ENCODE results near the gene SLC9B2. TPM values are rescaled to one million over a fixed set of nuclear protein-coding genes. Genes with fewer than 3 reads are reported as not detected.
A peak's percentile ranks its signal among the peaks of the same experiment; 100 is the strongest.
"Not testable (repeated sequence)": the region's sequence is repeated elsewhere in the genome, so short reads cannot be mapped to it uniquely, and the experiment has no call there.

The SLC9B2 gene
- total RNA-seq, 1 donor from 2014 or later, result 14.3 TPM

GRCh38 chr4:103019308-103020124, 57.0 kb downstream of the SLC9B2 start, which contains the start of gene SLC9B1:
TSS of gene SLC9B1 (minus strand) at chr4:103019705. CDS start at chr4:102991711, 27,994 bp downstream.
- peak; percentile 78 to 97 for DNase-seq (ENCODE audit: low read depth in 2 of 2)

- DNase-seq (ENCODE audit: low read depth in 2 of 2), result no peak
These were observed 57.9 kb downstream of the SLC9B2 start for GRCh38 chr4:103018391-103019307.

GRCh38 chr4:103012551-103012950, 64.0 kb downstream of the SLC9B2 start:
- no peak for DNase-seq (ENCODE audit: low read depth in 2 of 2)

- DNase-seq (ENCODE audit: low read depth in 2 of 2), result no peak
These were observed 64.5 kb downstream of the SLC9B2 start for GRCh38 chr4:103012060-103012459.

GRCh38 chr4:103011378-103012025, 65.1 kb downstream of the SLC9B2 start:
- DNase-seq (ENCODE audit: low read depth in 2 of 2), result no peak

- DNase-seq (ENCODE audit: low read depth in 2 of 2), result no peak
These were observed 65.8 kb downstream of the SLC9B2 start for GRCh38 chr4:103010804-103011203.

GRCh38 chr4:103008875-103009729, 67.5 kb downstream of the SLC9B2 start:
- DNase-seq (ENCODE audit: low read depth in 2 of 2), result peak; percentile 79 to 82

- DNase-seq (ENCODE audit: low read depth in 2 of 2), result peak; percentile 35 to 41
These were observed 74.0 kb downstream of the SLC9B2 start for GRCh38 chr4:103002551-103002950.

GRCh38 chr4:102994803-102995202, 81.8 kb downstream of the SLC9B2 start:
- no peak for DNase-seq (ENCODE audit: low read depth in 2 of 2)

GRCh38 chr4:102993985-102994384, 82.6 kb downstream of the SLC9B2 start:
- not testable (repeated sequence) for DNase-seq (ENCODE audit: low read depth in 2 of 2)

- DNase-seq (ENCODE audit: low read depth in 2 of 2), result no peak
These were observed 88.0 kb downstream of the SLC9B2 start for GRCh38 chr4:102988429-102989020.

GRCh38 chr4:102981005-102981404, 95.6 kb downstream of the SLC9B2 start:
- DNase-seq (ENCODE audit: low read depth in 2 of 2), result no peak

Other genes starting within 250 kb of the SLC9B2 start
- 247 and 276 TPM in 2 replicates for gene UBE2D3, start 249.2 kb downstream of the SLC9B2 start, total RNA-seq
- gene CISD2, start 207.8 kb downstream of the SLC9B2 start, total RNA-seq, result 31.4 and 47.4 TPM in 2 replicates
- 0.22 and 0.40 TPM in 2 replicates for gene SLC9B1, start 57.1 kb downstream of the SLC9B2 start, total RNA-seq
- 18.1 TPM in 2 replicates for gene BDH2, start 23.1 kb upstream of the SLC9B2 start, total RNA-seq
- 1.8 and 10.2 TPM in 2 replicates for gene CENPE, start 121.6 kb upstream of the SLC9B2 start, total RNA-seq

Data from lung microvascular endothelial cell (primary cell).